Activated naive CD8-positive, alpha-beta T cell (primary cell): ENCODE measurements around the gene MAD1L1.

Experiments
- H3K27ac Mint-ChIP-seq: one replicate; pipeline ENCODE4 v1.8.0; 2021; ENCODE audit warnings: mixed read lengths
- H3K27me3 Mint-ChIP-seq: one replicate; pipeline ENCODE4 v1.8.0; 2021; ENCODE audit warnings: mixed read lengths
- H3K36me3 Mint-ChIP-seq: one replicate; pipeline ENCODE4 v1.8.0; 2021; ENCODE audit warnings: mixed read lengths
- H3K4me1 Mint-ChIP-seq: one replicate; pipeline ENCODE4 v1.8.0; 2021; ENCODE audit warnings: low read depth, mixed read lengths
- H3K4me3 Mint-ChIP-seq: one replicate; pipeline ENCODE4 v1.8.0; 2021; ENCODE audit warnings: mild to moderate bottlenecking, mixed read lengths
- H3K9me3 Mint-ChIP-seq: one replicate; pipeline ENCODE4 v1.8.0; 2021; ENCODE audit warnings: low read depth, mixed read lengths

The MAD1L1 gene

GRCh38 chr7:1858435-1859265, 374.1 kb downstream of the MAD1L1 start:
- Mint-ChIP-seq H3K27ac (no peak overlapping the region), H3K27me3 (no peaks in the 10 kb centered on the region), H3K36me3 (no peaks in the 10 kb centered on the region), H3K4me1 (peaks cover 22% of the 10 kb centered on the region), H3K9me3 (no peaks in the 10 kb centered on the region), H3K4me3 (no peak overlapping the region)

- Mint-ChIP-seq H3K4me1 (peaks cover 22% of the 10 kb centered on the region), H3K27ac (no peak overlapping the region), H3K4me3 (no peak overlapping the region), H3K27me3 (no peaks in the 10 kb centered on the region), H3K9me3 (no peaks in the 10 kb centered on the region), H3K36me3 (no peaks in the 10 kb centered on the region)
Measured at GRCh38 chr7:1857487-1858421, 375.0 kb downstream of the MAD1L1 start.

- no peak overlapping the region for H3K27ac Mint-ChIP-seq
- H3K27me3 Mint-ChIP-seq, result no peaks in the 10 kb centered on the region
- no peak overlapping the region for H3K4me3 Mint-ChIP-seq
- no peaks in the 10 kb centered on the region for H3K9me3 Mint-ChIP-seq
- H3K36me3 Mint-ChIP-seq, result no peaks in the 10 kb centered on the region
- H3K4me1 Mint-ChIP-seq, result peaks cover 19% of the 10 kb centered on the region
Measured at GRCh38 chr7:1856888-1857441, 375.8 kb downstream of the MAD1L1 start.

- H3K4me3 Mint-ChIP-seq, result no peak overlapping the region
- H3K27ac Mint-ChIP-seq, result no peak overlapping the region
- no peaks in the 10 kb centered on the region for H3K27me3 Mint-ChIP-seq
Measured at GRCh38 chr7:1856161-1856887, 376.4 kb downstream of the MAD1L1 start.

GRCh38 chr7:1855725-1856160, 377.0 kb downstream of the MAD1L1 start:
- Mint-ChIP-seq H3K4me3 (no peak overlapping the region), H3K27ac (no peak overlapping the region), H3K36me3 (no peaks in the 10 kb centered on the region), H3K27me3 (no peaks in the 10 kb centered on the region), H3K9me3 (no peaks in the 10 kb centered on the region), H3K4me1 (peaks cover 19% of the 10 kb centered on the region)

More at GRCh38 chr7:1856161-1856887, 376.4 kb downstream of the MAD1L1 start:
- H3K36me3 Mint-ChIP-seq, result no peaks in the 10 kb centered on the region
- H3K9me3 Mint-ChIP-seq, result no peaks in the 10 kb centered on the region
- H3K4me1 Mint-ChIP-seq, result peaks cover 19% of the 10 kb centered on the region

- H3K9me3 Mint-ChIP-seq, result no peaks in the 10 kb centered on the region
- H3K4me3 Mint-ChIP-seq, result no peak overlapping the region
- no peaks in the 10 kb centered on the region for H3K27me3 Mint-ChIP-seq
- H3K27ac Mint-ChIP-seq, result no peak overlapping the region
- peaks cover 16% of the 10 kb centered on the region for H3K4me1 Mint-ChIP-seq
- H3K36me3 Mint-ChIP-seq, result no peaks in the 10 kb centered on the region
Measured at GRCh38 chr7:1854866-1855724, 377.6 kb downstream of the MAD1L1 start.

- no peaks in the 10 kb centered on the region for H3K27me3 Mint-ChIP-seq
- H3K36me3 Mint-ChIP-seq, result no peaks in the 10 kb centered on the region
- H3K4me3 Mint-ChIP-seq, result no peak overlapping the region
- H3K27ac Mint-ChIP-seq, result peak overlapping the region; percentile 10
- H3K4me1 Mint-ChIP-seq, result peaks cover 16% of the 10 kb centered on the region
- H3K9me3 Mint-ChIP-seq, result no peaks in the 10 kb centered on the region
Measured at GRCh38 chr7:1853986-1854865, 378.5 kb downstream of the MAD1L1 start.

- no peaks in the 10 kb centered on the region for H3K36me3 Mint-ChIP-seq
- no peak overlapping the region for H3K27ac Mint-ChIP-seq
- H3K4me1 Mint-ChIP-seq, result peaks cover 16% of the 10 kb centered on the region
- no peaks in the 10 kb centered on the region for H3K9me3 Mint-ChIP-seq
- no peaks in the 10 kb centered on the region for H3K27me3 Mint-ChIP-seq
- no peak overlapping the region for H3K4me3 Mint-ChIP-seq
Measured at GRCh38 chr7:1853431-1853985, 379.2 kb downstream of the MAD1L1 start.

GRCh38 chr7:1852517-1853430, 380.0 kb downstream of the MAD1L1 start:
- Mint-ChIP-seq H3K27me3 (no peaks in the 10 kb centered on the region), H3K4me3 (no peak overlapping the region), H3K36me3 (no peaks in the 10 kb centered on the region), H3K27ac (no peak overlapping the region), H3K9me3 (no peaks in the 10 kb centered on the region), H3K4me1 (peaks cover 16% of the 10 kb centered on the region)

- Mint-ChIP-seq H3K9me3 (no peaks in the 10 kb centered on the region), H3K4me3 (no peak overlapping the region), H3K27ac (no peak overlapping the region), H3K27me3 (no peaks in the 10 kb centered on the region), H3K4me1 (peaks cover 16% of the 10 kb centered on the region), H3K36me3 (no peaks in the 10 kb centered on the region)
Measured at GRCh38 chr7:1851721-1852516, 380.8 kb downstream of the MAD1L1 start.

- H3K4me3 Mint-ChIP-seq, result no peak overlapping the region
- no peaks in the 10 kb centered on the region for H3K36me3 Mint-ChIP-seq
- peaks cover 16% of the 10 kb centered on the region for H3K4me1 Mint-ChIP-seq
- no peak overlapping the region for H3K27ac Mint-ChIP-seq
- no peaks in the 10 kb centered on the region for H3K9me3 Mint-ChIP-seq
- no peaks in the 10 kb centered on the region for H3K27me3 Mint-ChIP-seq
Measured at GRCh38 chr7:1850976-1851571, 381.7 kb downstream of the MAD1L1 start.
